GM21786 (cell line): ENCODE measurements around the gene USP35.

Experiments
- ATAC-seq: cut with Tn5 transposase; IDR thresholded peaks from one replicate; pipeline ENCODE4 v1.9.1; 2021; ENCODE audit not compliant: unreplicated experiment

Gene USP35

GRCh38 chr11:78197816-78198215, 9.1 kb downstream of the USP35 start:
- ATAC-seq = no peak

GRCh38 chr11:78199015-78199652, 10.4 kb downstream of the USP35 start:
- no peak for ATAC-seq

- ATAC-seq = no peak
These were observed 10.9 kb downstream of the USP35 start for GRCh38 chr11:78199653-78200015.

- no peak for ATAC-seq
These were observed 11.3 kb downstream of the USP35 start for GRCh38 chr11:78200061-78200460.

GRCh38 chr11:78200553-78200952, 11.8 kb downstream of the USP35 start:
- no peak for ATAC-seq

- no peak for ATAC-seq
These were observed 12.5 kb downstream of the USP35 start for GRCh38 chr11:78201096-78201818.

- ATAC-seq = no peak
These were observed 14.0 kb downstream of the USP35 start for GRCh38 chr11:78202733-78203167.

- ATAC-seq = no peak
These were observed 14.5 kb downstream of the USP35 start for GRCh38 chr11:78203184-78203583.

GRCh38 chr11:78205256-78205655, 16.5 kb downstream of the USP35 start:
- ATAC-seq = no peak

GRCh38 chr11:78205691-78206090, 17.0 kb downstream of the USP35 start:
- no peak for ATAC-seq

- no peak for ATAC-seq
These were observed 19.0 kb downstream of the USP35 start for GRCh38 chr11:78207532-78208256.

- ATAC-seq = no peak
These were observed 19.8 kb downstream of the USP35 start for GRCh38 chr11:78208257-78209165.

- no peak for ATAC-seq
These were observed 20.8 kb downstream of the USP35 start for GRCh38 chr11:78209478-78209877.

GRCh38 chr11:78210000-78210608, 21.4 kb downstream of the USP35 start:
- ATAC-seq = no peak

GRCh38 chr11:78211565-78211964, 22.8 kb downstream of the USP35 start:
- ATAC-seq = no peak

- no peak for ATAC-seq
These were observed 24.1 kb downstream of the USP35 start for GRCh38 chr11:78212586-78213371.

GRCh38 chr11:78213526-78214330, 25.0 kb downstream of the USP35 start:
- no peak for ATAC-seq

- no peak for ATAC-seq
These were observed 25.8 kb downstream of the USP35 start for GRCh38 chr11:78214331-78215194.
